Trophoblast cell (in vitro differentiated cells and primary cell): Measurements from ENCODE around the gene RPP25.

Experiments
- DNase-seq, 2 donors: peaks; one replicate each; pipeline ENCODE4 v3.0.0-alpha.2; 2016
- H2AFZ ChIP-seq: 2 replicates; pipeline ENCODE4 v1.6.1; 2013; ENCODE audit warnings: low read length, moderate library complexity, mild to moderate bottlenecking; ENCODE audit not compliant: insufficient read depth, poor library complexity
- H2AK5ac ChIP-seq: 2 replicates; pipeline ENCODE4 v1.6.1; 2013; ENCODE audit warnings: mild to moderate bottlenecking, low read length
- H2BK120ac ChIP-seq: 2 replicates; pipeline ENCODE4 v1.6.1; 2013; ENCODE audit warnings: low read length, mild to moderate bottlenecking, moderate library complexity; ENCODE audit not compliant: insufficient read depth, poor library complexity
- H2BK12ac ChIP-seq: 2 replicates; pipeline ENCODE4 v1.6.1; 2013; ENCODE audit warnings: mild to moderate bottlenecking, low read length, moderate library complexity
- H2BK5ac ChIP-seq: 2 replicates; pipeline ENCODE4 v1.6.1; 2013; ENCODE audit warnings: low read length, low read depth, moderate library complexity, mild to moderate bottlenecking; ENCODE audit not compliant: poor library complexity
- H3K14ac ChIP-seq: 2 replicates; pipeline ENCODE4 v1.6.1; 2013; ENCODE audit warnings: mild to moderate bottlenecking, low read length
- H3K18ac ChIP-seq: 2 replicates; pipeline ENCODE4 v1.6.1; 2013; ENCODE audit warnings: mild to moderate bottlenecking, low read length
- H3K23ac ChIP-seq: 2 replicates; pipeline ENCODE4 v1.6.1; 2013; ENCODE audit warnings: low read length
- H3K27ac ChIP-seq: 2 replicates; pipeline ENCODE4 v1.5.1; 2013; ENCODE audit warnings: low read depth, mild to moderate bottlenecking, inconsistent platforms, low read length, moderate library complexity
- H3K27me3 ChIP-seq: 2 replicates; pipeline ENCODE4 v1.6.1; 2013; ENCODE audit warnings: inconsistent platforms, mild to moderate bottlenecking, low read length, moderate library complexity; ENCODE audit not compliant: insufficient read depth
- H3K36me3 ChIP-seq, 2 experiments: 1 replicate in 1 of 2; 2 replicates in 1 of 2; pipeline ENCODE4 v1.6.1; 2013; ENCODE audit warnings: low read length in 2 of 2, mild to moderate bottlenecking in 2 of 2, moderate library complexity in 1 of 2; ENCODE audit not compliant: insufficient read depth in 2 of 2, control insufficient read depth in 1 of 2
- H3K4ac ChIP-seq: 2 replicates; pipeline ENCODE4 v1.6.1; 2013; ENCODE audit warnings: low read depth, mild to moderate bottlenecking, low read length, moderate library complexity
- H3K4me1 ChIP-seq, 2 experiments: 1 replicate in 1 of 2; 2 replicates in 1 of 2; pipeline ENCODE4 v1.6.1; 2013; ENCODE audit warnings: low read length in 2 of 2, mild to moderate bottlenecking in 2 of 2, moderate library complexity in 1 of 2; ENCODE audit not compliant: insufficient read depth in 2 of 2, control insufficient read depth in 1 of 2
- H3K4me2 ChIP-seq: 2 replicates; pipeline ENCODE4 v1.6.1; 2013; ENCODE audit warnings: inconsistent platforms, mild to moderate bottlenecking, low read length, moderate library complexity
- H3K4me3 ChIP-seq: 2 replicates; pipeline ENCODE4 v1.5.1; 2013; ENCODE audit warnings: mild to moderate bottlenecking, low read depth, low read length, inconsistent platforms
- H3K79me1 ChIP-seq: one replicate; pipeline ENCODE4 v1.6.1; 2013; ENCODE audit warnings: low read length
- H3K79me2 ChIP-seq: 2 replicates; pipeline ENCODE4 v1.6.1; 2013; ENCODE audit warnings: low read length, mild to moderate bottlenecking; ENCODE audit not compliant: control insufficient read depth, insufficient read depth, poor library complexity
- H3K9ac ChIP-seq: 2 replicates; pipeline ENCODE4 v1.6.1; 2013; ENCODE audit warnings: mild to moderate bottlenecking, low read length
- H3K9me3 ChIP-seq: 2 replicates; pipeline ENCODE4 v1.6.1; 2013; ENCODE audit warnings: low read depth, mild to moderate bottlenecking, control low read depth, inconsistent platforms, low read length; ENCODE audit not compliant: insufficient read depth
- H4K12ac ChIP-seq: 2 replicates; pipeline ENCODE4 v1.6.1; 2013; ENCODE audit warnings: low read depth, mild to moderate bottlenecking, low read length, moderate library complexity
- H4K8ac ChIP-seq: 2 replicates; pipeline ENCODE4 v1.6.1; 2013; ENCODE audit warnings: low read depth, mild to moderate bottlenecking, low read length, moderate library complexity
- H4K91ac ChIP-seq: one replicate; pipeline ENCODE4 v1.6.1; 2013; ENCODE audit warnings: low read depth, mild to moderate bottlenecking, low read length, moderate library complexity
- WGBS: extraction: QIAGEN DNeasy Blood & Tissue Kit; methylation state at CpG from one replicate; pipeline ENCODE4 v1.1.7; 2013; ENCODE audit warnings: missing lambda C conversion rate; ENCODE audit not compliant: insufficient read length, insufficient coverage; ENCODE audit errors: extremely low coverage; 5-methylcytosine and 5-hydroxymethylcytosine counted together

The RPP25 gene

GRCh38 chr15:74954515-74954914 lies 2.1 kb downstream of the RPP25 start:
- Histone ChIP-seq H3K18ac (no peak overlapping the region), H3K27me3 (peaks cover 42% of the 10 kb centered on the region), H3K27ac (no peak overlapping the region), H2BK12ac (no peak overlapping the region), H3K79me2 (no peaks in the 10 kb centered on the region), H3K9ac (no peak overlapping the region), H2AK5ac (no peak overlapping the region), H3K23ac (no peak overlapping the region), H3K79me1 (no peaks in the 10 kb centered on the region), H3K14ac (no peak overlapping the region), H4K8ac (no peak overlapping the region), H3K4me1 (peaks cover 13 to 14% of the 10 kb centered on the region in 2 experiments), H2BK5ac (no peak overlapping the region), H3K4me2 (no peak overlapping the region), H3K9me3 (peaks cover 4% of the 10 kb centered on the region), H3K4me3 (no peak overlapping the region), H2AFZ (no peak overlapping the region), H4K91ac (no peak overlapping the region), H3K36me3 (no peaks in the 10 kb centered on the region), H3K4ac (no peak overlapping the region), H2BK120ac (no peak overlapping the region), H4K12ac (no peak overlapping the region)
- peak; percentile 24 to 26 for DNase-seq

- Histone ChIP-seq H3K79me2 (no peaks in the 10 kb centered on the region), H3K4me2 (no peak overlapping the region), H3K9me3 (no peaks in the 10 kb centered on the region), H3K79me1 (no peaks in the 10 kb centered on the region), H3K27me3 (peaks cover 9% of the 10 kb centered on the region), H3K9ac (no peak overlapping the region), H2BK5ac (no peak overlapping the region), H3K18ac (no peak overlapping the region), H3K27ac (no peak overlapping the region), H3K36me3 (no peaks in the 10 kb centered on the region), H2AFZ (no peak overlapping the region), H2BK120ac (no peak overlapping the region), H2AK5ac (no peak overlapping the region), H3K4ac (no peak overlapping the region), H4K8ac (no peak overlapping the region), H4K12ac (no peak overlapping the region), H3K4me3 (no peak overlapping the region), H3K14ac (no peak overlapping the region), H3K23ac (no peak overlapping the region), H4K91ac (no peak overlapping the region), H3K4me1 (peaks cover under 1 to 1% of the 10 kb centered on the region in 2 experiments), H2BK12ac (no peak overlapping the region)
- DNase-seq: no peak
- WGBS: no CpG with 5 or more reads among the region's 3 CpGs
Observed at GRCh38 chr15:74951006-74951405, 5.6 kb downstream of the RPP25 start.

- no CpG with 5 or more reads among the region's 7 CpGs for WGBS
- Histone ChIP-seq H3K14ac (no peak overlapping the region), H2BK5ac (no peak overlapping the region)
Observed at GRCh38 chr15:74950078-74950908, 6.3 kb downstream of the RPP25 start.

GRCh38 chr15:74937590-74938371 lies 18.8 kb downstream of the RPP25 start, which contains the start of gene COX5A:
Gene COX5A, minus strand, starts transcription at chr15:74938073. Its CDS starts 59 bp downstream, at chr15:74938014.
- peaks cover 12% of the 10 kb centered on the region for H3K79me2 ChIP-seq
- H2AK5ac ChIP-seq: no peak within 1 kb of the TSS
- peak within 1 kb of the TSS; percentile 96 for H4K91ac ChIP-seq
- peak within 1 kb of the TSS; percentile 95 for H3K27ac ChIP-seq
- peaks cover 11% of the 10 kb centered on the region for H3K79me1 ChIP-seq
- peaks cover 1 to 2% of the 10 kb centered on the region in 2 experiments for H3K36me3 ChIP-seq
- peak within 1 kb of the TSS; percentile 84 for H2BK5ac ChIP-seq
- peak within 1 kb of the TSS; percentile 91 for H3K4me3 ChIP-seq
- H3K4me2 ChIP-seq: peak within 1 kb of the TSS; percentile 85
- H2AFZ ChIP-seq: peak within 1 kb of the TSS; percentile 98
- H4K12ac ChIP-seq: peak within 1 kb of the TSS; percentile 96
- peak within 1 kb of the TSS; percentile 85 for H3K4ac ChIP-seq
- H3K9ac ChIP-seq: peak within 1 kb of the TSS; percentile 96
- no peaks in the 10 kb centered on the region for H3K4me1 ChIP-seq
- no peaks in the 10 kb centered on the region for H3K27me3 ChIP-seq
- H3K14ac ChIP-seq: peak within 1 kb of the TSS; percentile 98
- H2BK120ac ChIP-seq: peak within 1 kb of the TSS; percentile 91
- peak within 1 kb of the TSS; percentile 47 for H2BK12ac ChIP-seq
- peak within 1 kb of the TSS; percentile 96 for H3K18ac ChIP-seq
- H3K9me3 ChIP-seq: no peaks in the 10 kb centered on the region
- DNase-seq: peak; percentile 99
- H4K8ac ChIP-seq: peak within 1 kb of the TSS; percentile 96
- H3K23ac ChIP-seq: no peak within 1 kb of the TSS
- no CpG with 5 or more reads among the region's 85 CpGs for WGBS

More at GRCh38 chr15:74950078-74950908, 6.3 kb downstream of the RPP25 start:
- H3K9me3 ChIP-seq: no peaks in the 10 kb centered on the region
- no peak overlapping the region for H3K23ac ChIP-seq
- H3K36me3 ChIP-seq: no peaks in the 10 kb centered on the region
- no peak overlapping the region for H3K9ac ChIP-seq
- H3K4me2 ChIP-seq: no peak overlapping the region
- H4K8ac ChIP-seq: no peak overlapping the region
- H2AFZ ChIP-seq: no peak overlapping the region
- no peak overlapping the region for H2BK12ac ChIP-seq
- H2AK5ac ChIP-seq: no peak overlapping the region
- no peak overlapping the region for H3K4ac ChIP-seq
- H3K4me1 ChIP-seq: no peaks in the 10 kb centered on the region
- no peak overlapping the region for H4K91ac ChIP-seq
- H3K18ac ChIP-seq: no peak overlapping the region
- H2BK120ac ChIP-seq: no peak overlapping the region
- H4K12ac ChIP-seq: no peak overlapping the region
- H3K79me1 ChIP-seq: no peaks in the 10 kb centered on the region
- H3K79me2 ChIP-seq: no peaks in the 10 kb centered on the region
- DNase-seq: peak; percentile 66 to 96
- H3K27me3 ChIP-seq: peaks cover 3% of the 10 kb centered on the region
- no peak overlapping the region for H3K27ac ChIP-seq
- H3K4me3 ChIP-seq: no peak overlapping the region
